GM12873 (cell line): Measurements from ENCODE around the gene CES3.

Experiments used
- TF ChIP-seq, protein P1 (sequence below): IDR thresholded peaks from 2 replicates; pipeline ENCODE4 v1.5.1; 2012; ENCODE audit warnings: low read depth, mild to moderate bottlenecking, moderate library complexity, low read length, control low read depth; ENCODE audit not compliant: insufficient read depth; ENCODE audit errors: missing control alignments

Gene CES3

DNA sequence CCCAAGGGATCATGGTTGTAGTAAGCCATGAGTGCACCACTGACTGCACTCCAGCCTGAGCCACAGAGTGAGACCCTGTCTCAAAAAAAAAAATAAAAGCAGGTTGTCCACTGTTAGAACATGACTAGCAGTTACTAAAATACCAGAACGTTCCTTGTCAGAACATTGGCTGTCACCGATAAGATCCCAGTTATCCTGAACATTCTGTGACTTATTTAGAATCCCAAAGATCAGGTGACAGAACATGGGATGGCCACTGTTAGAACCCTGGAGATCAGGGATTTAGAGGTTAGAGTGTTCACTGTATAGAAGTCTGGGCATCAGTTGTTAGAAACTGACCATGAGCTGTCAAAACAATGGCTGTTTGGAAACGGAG is 35.9 kb downstream of the CES3 start:
- TF ChIP-seq, protein P1, sequence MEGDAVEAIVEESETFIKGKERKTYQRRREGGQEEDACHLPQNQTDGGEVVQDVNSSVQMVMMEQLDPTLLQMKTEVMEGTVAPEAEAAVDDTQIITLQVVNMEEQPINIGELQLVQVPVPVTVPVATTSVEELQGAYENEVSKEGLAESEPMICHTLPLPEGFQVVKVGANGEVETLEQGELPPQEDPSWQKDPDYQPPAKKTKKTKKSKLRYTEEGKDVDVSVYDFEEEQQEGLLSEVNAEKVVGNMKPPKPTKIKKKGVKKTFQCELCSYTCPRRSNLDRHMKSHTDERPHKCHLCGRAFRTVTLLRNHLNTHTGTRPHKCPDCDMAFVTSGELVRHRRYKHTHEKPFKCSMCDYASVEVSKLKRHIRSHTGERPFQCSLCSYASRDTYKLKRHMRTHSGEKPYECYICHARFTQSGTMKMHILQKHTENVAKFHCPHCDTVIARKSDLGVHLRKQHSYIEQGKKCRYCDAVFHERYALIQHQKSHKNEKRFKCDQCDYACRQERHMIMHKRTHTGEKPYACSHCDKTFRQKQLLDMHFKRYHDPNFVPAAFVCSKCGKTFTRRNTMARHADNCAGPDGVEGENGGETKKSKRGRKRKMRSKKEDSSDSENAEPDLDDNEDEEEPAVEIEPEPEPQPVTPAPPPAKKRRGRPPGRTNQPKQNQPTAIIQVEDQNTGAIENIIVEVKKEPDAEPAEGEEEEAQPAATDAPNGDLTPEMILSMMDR: no peak

DNA sequence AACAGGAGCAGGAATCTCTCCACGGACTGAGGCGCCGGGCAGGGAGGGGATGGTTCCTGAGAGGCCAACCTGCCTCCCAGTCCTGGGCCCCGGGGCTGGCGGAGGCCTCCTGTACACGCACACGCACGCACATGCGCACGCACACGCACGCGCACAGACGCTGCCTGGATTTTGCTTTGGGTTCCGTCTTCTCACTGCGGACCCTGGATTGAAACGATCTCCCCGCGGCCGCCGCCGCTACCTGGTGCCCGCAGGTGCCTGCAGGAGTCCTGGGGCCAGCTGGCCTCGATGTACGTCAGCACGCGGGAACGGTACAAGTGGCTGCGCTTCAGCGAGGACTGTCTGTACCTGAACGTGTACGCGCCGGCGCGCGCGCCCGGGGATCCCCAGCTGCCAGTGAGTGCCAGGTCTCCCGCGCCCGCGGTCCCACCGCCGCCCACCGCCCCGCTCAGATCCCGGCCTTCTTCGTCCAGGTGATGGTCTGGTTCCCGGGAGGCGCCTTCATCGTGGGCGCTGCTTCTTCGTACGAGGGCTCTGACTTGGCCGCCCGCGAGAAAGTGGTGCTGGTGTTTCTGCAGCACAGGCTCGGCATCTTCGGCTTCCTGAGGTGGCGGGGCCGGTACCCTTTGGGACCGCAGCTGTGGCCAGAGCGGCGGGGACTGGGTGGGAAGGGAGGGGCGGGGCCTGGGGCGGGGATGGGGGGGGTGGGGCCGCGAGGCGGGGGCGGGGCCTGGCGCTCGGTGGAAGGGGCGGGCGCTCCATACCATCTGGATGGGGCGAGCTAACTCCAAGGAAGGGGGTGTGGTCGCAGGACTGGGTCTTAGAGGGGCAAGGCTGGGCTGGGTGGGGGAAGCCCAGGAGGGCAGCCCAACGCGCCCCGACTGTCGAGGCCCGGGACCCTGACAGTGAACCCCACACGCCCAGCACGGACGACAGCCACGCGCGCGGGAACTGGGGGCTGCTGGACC is 39.6 kb downstream of the CES3 start:
- TF ChIP-seq, protein P1: no peak

DNA sequence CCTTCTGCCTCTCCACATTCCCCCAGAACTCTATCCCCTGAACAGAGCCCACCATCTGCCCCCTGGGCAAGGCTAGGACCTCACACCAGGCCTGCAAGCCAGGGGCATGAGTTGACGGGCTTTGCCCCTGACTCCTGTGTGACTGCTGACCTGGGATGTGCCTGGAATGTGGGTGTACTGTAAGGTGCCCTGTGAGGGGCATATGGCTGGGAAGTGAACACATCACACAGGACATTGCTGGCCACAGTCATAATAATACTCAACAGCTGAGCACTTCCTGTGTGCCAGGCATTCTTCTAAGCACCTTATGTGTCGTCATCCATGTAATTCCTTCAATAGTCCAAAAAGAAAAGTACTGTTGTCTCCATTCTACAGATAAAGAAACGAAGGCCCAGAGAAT is 40.7 kb downstream of the CES3 start:
- TF ChIP-seq, protein P1: no peak

DNA sequence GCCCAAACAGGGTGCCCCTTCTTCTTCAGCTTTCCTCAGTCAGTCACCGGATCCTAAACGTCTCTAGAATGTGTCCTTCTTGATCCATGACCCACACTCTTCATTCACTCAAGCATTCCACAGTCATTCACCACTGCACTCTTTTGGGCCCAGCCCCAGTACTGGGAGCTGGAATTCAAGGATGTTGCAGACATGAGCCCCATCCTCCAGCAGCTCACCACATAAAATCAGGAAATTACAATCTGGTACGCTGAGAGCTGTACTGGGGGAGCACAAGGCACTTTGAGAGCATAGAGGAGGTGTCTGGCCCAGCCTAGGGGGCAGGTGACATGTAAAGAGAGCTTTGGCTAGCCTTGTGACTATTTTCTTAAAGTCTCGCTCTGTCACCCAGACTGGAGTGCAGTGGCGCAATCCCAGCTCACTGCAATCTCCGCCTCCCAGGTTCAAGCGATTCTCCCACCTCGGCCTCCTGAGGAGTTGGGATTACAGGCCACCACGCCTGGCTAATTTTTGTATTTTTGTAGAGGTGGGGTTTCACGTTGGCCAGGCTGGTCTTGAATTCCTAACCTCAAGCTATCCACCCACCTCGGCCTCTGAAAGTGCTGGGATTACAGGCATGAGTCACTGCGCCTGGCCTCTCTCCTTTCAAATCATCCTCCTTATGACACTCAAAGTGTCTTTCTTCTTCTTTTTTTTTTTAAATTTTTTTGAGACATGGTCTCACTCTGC is 46.0 kb downstream of the CES3 start:
- TF ChIP-seq, protein P1: no peak

DNA sequence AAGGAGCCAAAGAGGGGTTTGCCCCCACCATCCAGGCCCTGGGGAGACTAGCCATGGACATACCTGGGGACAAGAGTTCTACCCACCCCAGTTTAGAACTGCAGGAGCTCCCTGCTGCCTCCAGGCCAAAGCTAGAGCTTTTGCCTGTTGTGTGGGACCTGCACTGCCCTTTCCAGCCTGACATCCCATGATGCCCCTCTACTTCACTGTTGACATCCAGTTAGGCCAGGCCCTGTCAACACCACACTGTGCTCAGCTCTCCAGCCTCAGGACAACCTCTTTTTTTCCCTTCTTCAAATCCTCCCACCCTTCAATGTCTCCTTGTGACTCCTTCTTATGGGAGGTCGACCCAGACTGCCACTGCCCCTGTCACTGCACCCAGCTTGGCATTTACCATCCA is 48.1 kb downstream of the CES3 start:
- TF ChIP-seq, protein P1: no peak

DNA sequence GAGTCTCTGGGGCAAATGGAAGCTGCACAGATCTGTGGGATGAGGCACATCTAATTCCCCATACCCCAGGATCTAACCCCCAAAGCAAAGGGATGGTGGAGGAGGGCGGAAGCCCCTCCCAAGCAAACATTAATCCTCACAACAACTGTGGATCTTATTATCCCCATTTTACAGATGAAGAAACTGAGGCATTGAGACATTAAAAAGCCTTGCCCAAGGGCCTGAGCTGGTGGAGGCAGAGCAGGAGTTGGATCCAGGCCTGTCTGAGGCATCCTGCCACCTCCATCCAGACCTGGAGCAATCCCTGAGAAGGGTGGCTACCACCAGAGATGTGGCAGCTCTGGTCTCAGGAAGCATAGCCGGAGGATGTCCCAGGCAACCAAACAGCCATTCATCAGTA is 50.2 kb downstream of the CES3 start:
- TF ChIP-seq, protein P1: no peak

DNA sequence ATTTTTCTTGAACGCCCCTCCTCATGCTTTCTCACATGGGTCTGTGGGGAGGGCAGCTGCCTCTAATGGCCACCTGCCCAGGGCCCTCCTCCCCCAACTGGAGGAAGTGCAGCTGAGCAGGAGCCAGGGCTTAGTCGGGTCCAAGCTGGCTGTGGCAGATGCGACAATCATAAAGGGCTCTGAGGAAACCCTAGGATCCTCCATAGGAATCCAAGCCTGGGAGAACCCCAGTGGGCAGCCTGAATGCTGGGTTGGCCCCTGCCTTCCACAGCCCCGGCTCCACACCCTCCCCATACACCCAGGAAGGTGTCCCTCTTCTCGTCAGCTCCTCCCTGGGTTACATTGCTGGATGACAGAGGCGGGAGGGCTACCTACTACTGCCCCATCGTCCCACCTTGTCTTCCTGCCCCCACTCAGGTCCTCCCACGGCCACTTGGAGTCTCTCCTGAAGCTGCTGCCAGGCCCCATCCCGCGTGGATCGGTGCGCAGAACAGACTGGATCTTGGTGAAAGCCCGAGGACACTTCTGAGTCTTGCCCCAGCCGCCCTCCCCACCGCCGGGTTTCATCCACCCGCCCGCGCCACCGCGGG is 52.3 kb downstream of the CES3 start:
- TF ChIP-seq, protein P1: no peak
